ENCODE measurements around the gene ENDOG. TPM values are rescaled to one million over a fixed set of nuclear protein-coding genes. Genes with fewer than 3 reads are reported as not detected.

ENDOG gene
- total RNA-seq, 3 donors from 2014 or later (not counting 1 experiment from before 2014, with no cell fraction given), result 6.7 to 12.5 (median 8.3) TPM

DNA sequence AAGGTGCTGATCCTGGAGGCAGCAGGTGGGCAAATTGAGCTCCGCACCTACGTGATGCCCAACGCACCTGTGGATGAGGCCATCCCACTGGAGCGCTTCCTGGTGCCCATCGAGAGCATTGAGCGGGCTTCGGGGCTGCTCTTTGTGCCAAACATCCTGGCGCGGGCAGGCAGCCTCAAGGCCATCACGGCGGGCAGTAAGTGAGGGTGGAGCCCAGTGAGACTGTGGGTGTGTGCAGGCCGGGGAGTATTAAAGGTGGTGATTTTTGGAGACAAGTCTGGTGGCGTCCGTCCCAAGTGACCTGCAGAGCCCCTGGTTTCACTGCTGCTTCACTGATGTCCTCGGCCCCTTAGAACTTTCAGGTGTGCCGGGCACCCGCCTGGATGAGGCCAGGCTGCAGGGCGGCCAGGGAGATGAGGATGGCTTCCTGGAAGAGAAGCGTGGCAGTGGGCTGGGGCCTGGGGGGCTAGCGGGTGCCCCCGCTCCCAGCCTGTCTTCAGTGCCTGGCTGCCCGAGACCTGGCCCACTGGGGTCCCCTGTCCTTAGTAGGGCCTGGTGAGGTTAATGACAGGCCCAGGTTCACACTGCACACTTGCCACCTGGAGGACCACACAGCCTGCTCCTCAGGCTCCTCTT lies 4.2 kb downstream of the ENDOG start:
- 96% methylated on average over 22 of the region's 22 CpGs for WGBS (ENCODE audit: insufficient coverage)
- H3K4me3 ChIP-seq (ENCODE audit: low read length), result no peak overlapping the region
- intact Hi-C loops (cut with micrococcal nuclease), result no loop called here
- Mint-ChIP-seq H3K4me3 (no peak overlapping the region), H3K4me1 (peaks cover 18 to 25% of the 10 kb centered on the region in 2 donors), H3K27me3 (ENCODE audit: low read depth in 2 of 2) (no peaks in the 10 kb centered on the region), H3K9me3 (no peaks in the 10 kb centered on the region), H3K27ac (no peak overlapping the region), H3K36me3 (no peaks in the 10 kb centered on the region)
- TF ChIP-seq, protein P1, sequence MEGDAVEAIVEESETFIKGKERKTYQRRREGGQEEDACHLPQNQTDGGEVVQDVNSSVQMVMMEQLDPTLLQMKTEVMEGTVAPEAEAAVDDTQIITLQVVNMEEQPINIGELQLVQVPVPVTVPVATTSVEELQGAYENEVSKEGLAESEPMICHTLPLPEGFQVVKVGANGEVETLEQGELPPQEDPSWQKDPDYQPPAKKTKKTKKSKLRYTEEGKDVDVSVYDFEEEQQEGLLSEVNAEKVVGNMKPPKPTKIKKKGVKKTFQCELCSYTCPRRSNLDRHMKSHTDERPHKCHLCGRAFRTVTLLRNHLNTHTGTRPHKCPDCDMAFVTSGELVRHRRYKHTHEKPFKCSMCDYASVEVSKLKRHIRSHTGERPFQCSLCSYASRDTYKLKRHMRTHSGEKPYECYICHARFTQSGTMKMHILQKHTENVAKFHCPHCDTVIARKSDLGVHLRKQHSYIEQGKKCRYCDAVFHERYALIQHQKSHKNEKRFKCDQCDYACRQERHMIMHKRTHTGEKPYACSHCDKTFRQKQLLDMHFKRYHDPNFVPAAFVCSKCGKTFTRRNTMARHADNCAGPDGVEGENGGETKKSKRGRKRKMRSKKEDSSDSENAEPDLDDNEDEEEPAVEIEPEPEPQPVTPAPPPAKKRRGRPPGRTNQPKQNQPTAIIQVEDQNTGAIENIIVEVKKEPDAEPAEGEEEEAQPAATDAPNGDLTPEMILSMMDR (IDR thresholded peaks at IDR 0.05), result no peak
- no peak overlapping the region for H3K27ac ChIP-seq (ENCODE audit: low read length)
- peaks cover 19% of the 10 kb centered on the region for H3K4me1 ChIP-seq (ENCODE audit: control insufficient read depth, insufficient read depth, low read length)
- peaks cover 41% of the 10 kb centered on the region for H3K36me3 ChIP-seq (ENCODE audit: control insufficient read depth, insufficient read depth, low read length)
- no peak for ATAC-seq
- no peaks in the 10 kb centered on the region for H3K9me3 ChIP-seq (ENCODE audit: control insufficient read depth, insufficient read depth, low read length)
- no peak for DNase-seq
- H3K27me3 ChIP-seq (ENCODE audit: control insufficient read depth, insufficient read depth, low read length), result no peaks in the 10 kb centered on the region

DNA sequence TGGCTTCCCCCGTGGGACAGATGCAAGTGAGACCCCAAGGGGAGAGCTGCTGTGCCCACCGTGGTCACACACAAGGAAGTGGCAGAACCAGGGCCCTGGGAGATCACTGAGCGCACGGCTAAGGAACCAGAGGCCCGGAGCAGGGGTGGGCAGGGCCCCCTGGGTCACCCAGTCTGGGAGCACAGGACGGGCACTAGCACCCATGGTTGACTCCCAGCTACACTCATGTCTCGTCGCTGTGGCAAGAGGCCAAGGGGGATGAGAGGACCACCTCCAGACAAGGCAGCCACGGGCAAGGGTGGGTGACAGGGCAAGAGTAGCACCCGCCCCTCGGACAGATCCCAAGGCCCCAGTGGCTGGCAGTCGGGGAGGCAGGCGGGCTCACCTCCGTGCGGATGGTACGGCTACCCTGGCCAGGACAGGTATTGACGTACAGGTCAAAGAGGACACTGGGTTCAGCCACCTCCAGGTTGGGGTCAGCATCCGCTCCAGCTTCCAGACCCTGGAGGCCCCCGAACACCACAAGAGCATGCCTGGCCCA lies 5.1 kb downstream of the ENDOG start:
- peaks cover 42% of the 10 kb centered on the region for H3K36me3 ChIP-seq (ENCODE audit: control insufficient read depth, insufficient read depth, low read length)
- Mint-ChIP-seq H3K4me1 (peaks cover 19 to 21% of the 10 kb centered on the region in 2 donors), H3K27ac (no peak overlapping the region), H3K36me3 (no peaks in the 10 kb centered on the region), H3K4me3 (no peak overlapping the region), H3K27me3 (ENCODE audit: low read depth in 2 of 2) (no peaks in the 10 kb centered on the region), H3K9me3 (no peaks in the 10 kb centered on the region)
- ATAC-seq (no peak), DNase-seq (no peak)
- no peak overlapping the region for H3K4me3 ChIP-seq (ENCODE audit: low read length)
- intact Hi-C loops (cut with micrococcal nuclease), result no loop called here
- WGBS (ENCODE audit: insufficient coverage), result 93% methylated on average over 19 of the region's 19 CpGs
- H3K27ac ChIP-seq (ENCODE audit: low read length), result no peak overlapping the region
- no peaks in the 10 kb centered on the region for H3K9me3 ChIP-seq (ENCODE audit: control insufficient read depth, insufficient read depth, low read length)
- no peaks in the 10 kb centered on the region for H3K27me3 ChIP-seq (ENCODE audit: control insufficient read depth, insufficient read depth, low read length)
- TF ChIP-seq, protein P1 (IDR thresholded peaks at IDR 0.05), result no peak
- peaks cover 16% of the 10 kb centered on the region for H3K4me1 ChIP-seq (ENCODE audit: control insufficient read depth, insufficient read depth, low read length)

DNA sequence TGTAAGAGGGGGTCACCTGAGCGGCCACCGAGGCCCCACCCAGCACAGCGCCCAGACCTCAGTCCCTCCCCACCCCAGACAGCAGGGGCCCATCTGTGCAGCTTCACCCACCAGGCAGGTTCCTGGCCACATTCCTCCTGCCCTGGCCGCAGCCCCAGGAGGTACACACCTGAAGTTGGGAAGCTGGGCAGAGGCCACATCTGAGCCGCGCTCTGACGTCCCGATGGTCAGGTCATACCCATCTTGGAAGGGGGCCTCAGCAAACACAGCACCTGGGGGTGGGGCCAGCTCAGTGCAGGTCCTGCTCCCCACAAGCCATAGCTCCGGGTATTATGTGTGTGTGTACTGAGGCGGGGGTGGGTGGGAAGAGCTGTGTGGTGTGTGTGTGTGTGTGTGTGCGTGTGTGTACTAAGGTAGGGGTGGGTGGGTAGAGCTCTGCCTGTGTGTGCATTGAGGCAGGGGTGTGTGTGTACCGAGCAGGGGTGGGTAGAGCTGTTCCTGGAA lies 5.7 kb downstream of the ENDOG start:
- H3K36me3 Mint-ChIP-seq, result no peaks in the 10 kb centered on the region
- peaks cover 24 to 26% of the 10 kb centered on the region in 2 donors for H3K4me1 Mint-ChIP-seq

More for the DNA sequence above, 5.7 kb downstream of the ENDOG start:
- no peaks in the 10 kb centered on the region for H3K9me3 ChIP-seq (ENCODE audit: control insufficient read depth, insufficient read depth, low read length)
- Mint-ChIP-seq H3K27ac (no peak overlapping the region), H3K4me3 (no peak overlapping the region), H3K9me3 (no peaks in the 10 kb centered on the region), H3K27me3 (ENCODE audit: low read depth in 2 of 2) (no peaks in the 10 kb centered on the region)
- intact Hi-C loops (cut with micrococcal nuclease), result no loop called here
- TF ChIP-seq, protein P1 (IDR thresholded peaks at IDR 0.05), result no peak
- DNase-seq (no peak), ATAC-seq (no peak)
- peaks cover 21% of the 10 kb centered on the region for H3K4me1 ChIP-seq (ENCODE audit: control insufficient read depth, insufficient read depth, low read length)
- no peaks in the 10 kb centered on the region for H3K27me3 ChIP-seq (ENCODE audit: control insufficient read depth, insufficient read depth, low read length)
- no peak overlapping the region for H3K4me3 ChIP-seq (ENCODE audit: low read length)
- no peak overlapping the region for H3K27ac ChIP-seq (ENCODE audit: low read length)
- WGBS (ENCODE audit: insufficient coverage), result 93% methylated on average over 12 of the region's 12 CpGs
- H3K36me3 ChIP-seq (ENCODE audit: control insufficient read depth, insufficient read depth, low read length), result peaks cover 44% of the 10 kb centered on the region
